DOHH2 (cell line): ENCODE data around the gene ASPDH.

ENCODE experiments used
- EZH2phosphoT487 ChIP-seq: fragments of 200-600 bp; sonication (generic); IDR thresholded peaks from 2 replicates; pipeline ENCODE4 v1.6.1; 2017; ENCODE audit warnings: borderline replicate concordance, mild to moderate bottlenecking, antibody characterized with exemption, low read length, moderate library complexity, mixed read lengths
- TF ChIP-seq, protein P1 (sequence below): fragments of 200-600 bp; sonication (generic); IDR thresholded peaks from one replicate; pipeline ENCODE4 v1.5.1; 2014; ENCODE audit warnings: antibody characterized with exemption, mild to moderate bottlenecking, low read depth, low read length; ENCODE audit not compliant: poor library complexity, severe bottlenecking

DNA sequence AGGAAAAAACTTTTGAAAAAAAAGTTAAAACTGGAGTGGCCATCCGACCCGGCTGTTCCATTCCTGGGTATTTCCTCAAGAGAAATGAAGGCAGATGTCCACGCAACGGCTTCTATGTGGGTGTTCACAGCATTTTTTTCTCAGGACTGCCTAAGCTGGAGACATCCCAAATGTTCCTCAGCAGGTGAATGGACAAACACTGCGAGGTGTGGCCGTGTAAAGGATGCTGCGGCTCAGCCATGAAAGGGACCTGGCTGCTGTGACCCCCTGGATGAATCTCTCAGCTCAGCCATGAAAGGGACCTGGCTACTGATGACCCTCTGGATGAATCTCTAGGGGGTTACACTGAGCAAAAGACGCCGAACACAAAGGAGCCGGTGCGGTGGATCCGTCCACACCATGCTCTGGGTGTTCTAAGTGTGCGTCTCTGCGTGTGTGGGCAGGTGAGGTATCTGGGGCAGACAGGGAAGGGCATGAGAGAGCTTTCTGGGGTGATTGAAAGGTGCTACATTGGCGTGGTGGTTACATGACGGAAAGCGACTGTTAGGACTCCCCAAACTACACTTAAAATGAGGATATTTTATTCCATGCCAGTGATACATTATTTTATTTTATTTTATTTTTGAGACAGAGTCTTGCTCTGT, 7.2 kb upstream of the ASPDH start:
- TF ChIP-seq, protein P1, sequence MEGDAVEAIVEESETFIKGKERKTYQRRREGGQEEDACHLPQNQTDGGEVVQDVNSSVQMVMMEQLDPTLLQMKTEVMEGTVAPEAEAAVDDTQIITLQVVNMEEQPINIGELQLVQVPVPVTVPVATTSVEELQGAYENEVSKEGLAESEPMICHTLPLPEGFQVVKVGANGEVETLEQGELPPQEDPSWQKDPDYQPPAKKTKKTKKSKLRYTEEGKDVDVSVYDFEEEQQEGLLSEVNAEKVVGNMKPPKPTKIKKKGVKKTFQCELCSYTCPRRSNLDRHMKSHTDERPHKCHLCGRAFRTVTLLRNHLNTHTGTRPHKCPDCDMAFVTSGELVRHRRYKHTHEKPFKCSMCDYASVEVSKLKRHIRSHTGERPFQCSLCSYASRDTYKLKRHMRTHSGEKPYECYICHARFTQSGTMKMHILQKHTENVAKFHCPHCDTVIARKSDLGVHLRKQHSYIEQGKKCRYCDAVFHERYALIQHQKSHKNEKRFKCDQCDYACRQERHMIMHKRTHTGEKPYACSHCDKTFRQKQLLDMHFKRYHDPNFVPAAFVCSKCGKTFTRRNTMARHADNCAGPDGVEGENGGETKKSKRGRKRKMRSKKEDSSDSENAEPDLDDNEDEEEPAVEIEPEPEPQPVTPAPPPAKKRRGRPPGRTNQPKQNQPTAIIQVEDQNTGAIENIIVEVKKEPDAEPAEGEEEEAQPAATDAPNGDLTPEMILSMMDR = no peak
- TF ChIP-seq EZH2phosphoT487 = no peak
